Right atrium auricular region (tissue), 2 donors: ENCODE data around the gene MET. TPM values are rescaled to one million over a fixed set of nuclear protein-coding genes. Genes with fewer than 3 reads are reported as not detected.

Source experiments
- DNase-seq: peaks from one replicate; pipeline ENCODE4 v3.0.0-alpha.2; 2019; ENCODE audit warnings: low spot score
- H3K27ac ChIP-seq, 2 donors: fragments of 200-600 bp; sonication (generic); 1 replicate in 1 of 2; 2 replicates in 1 of 2; pipeline ENCODE4 v1.5.1; 2016 to 2019
- H3K27me3 ChIP-seq, 2 donors: fragments of 200-600 bp; sonication (generic); one replicate each; pipeline versions ENCODE4 v1.5.1 to v1.6.0; 2017 to 2019
- H3K36me3 ChIP-seq: fragments of 200-600 bp; sonication (generic); one replicate; pipeline ENCODE4 v1.5.1; 2016
- H3K4me1 ChIP-seq, 2 donors: fragments of 200-600 bp; sonication (generic); one replicate each; pipeline versions ENCODE4 v1.5.1 to v1.6.0; 2017 to 2019
- H3K4me3 ChIP-seq, 2 donors: fragments of 200-600 bp; sonication (generic); 1 replicate in 1 of 2; 2 replicates in 1 of 2; pipeline ENCODE4 v1.5.1; 2017 to 2019; ENCODE audit warnings: mild to moderate bottlenecking in 1 of 2, moderate library complexity in 1 of 2
- H3K9me3 ChIP-seq, 2 donors: fragments of 200-600 bp; sonication (generic); one replicate each; pipeline ENCODE4 v1.5.1; 2019
- total RNA-seq, 2 donors: library from RNA; depleted of rRNA; stranded (reverse); fragments of >200 nt; gene quantifications; one replicate each; pipeline ENCODE4 v1.1.0, GENCODE V29; 2016
- TF ChIP-seq, protein P1 (sequence below), 2 donors: fragments of 200-600 bp; sonication (generic); IDR thresholded peaks; one replicate each; pipeline ENCODE4 v1.5.1; 2019; ENCODE audit warnings: antibody characterized with exemption in 2 of 2

Gene MET
- total RNA-seq, 2 donors from 2014 or later, result 16.1 to 17.5 TPM

DNA sequence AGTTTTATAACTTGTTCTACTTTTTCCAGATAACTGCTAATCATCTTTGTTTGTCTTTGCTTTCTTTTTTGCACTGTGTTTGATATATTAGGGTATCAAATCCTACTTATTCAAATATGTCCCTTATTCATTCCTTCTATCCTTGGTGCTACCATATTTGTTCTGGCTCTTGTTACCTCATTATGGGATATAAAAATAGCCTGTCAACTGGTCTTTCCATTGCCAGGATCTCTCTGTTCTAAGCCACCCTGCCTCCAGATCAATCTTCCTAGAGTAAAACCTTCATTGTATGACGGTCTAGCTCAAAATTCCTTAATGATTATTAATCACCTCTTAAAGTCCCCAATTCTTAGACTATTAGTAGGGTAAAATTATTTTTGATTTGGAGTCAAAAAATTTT lies 25.2 kb downstream of the MET start:
- Histone ChIP-seq H3K4me1 (peaks cover 0 to 6% of the 10 kb centered on the region in 2 donors), H3K9me3 (no peaks in the 10 kb centered on the region), H3K27ac (no peak overlapping the region), H3K27me3 (no peaks in the 10 kb centered on the region), H3K36me3 (no peaks in the 10 kb centered on the region), H3K4me3 (no peak overlapping the region)
- TF ChIP-seq, protein P1, sequence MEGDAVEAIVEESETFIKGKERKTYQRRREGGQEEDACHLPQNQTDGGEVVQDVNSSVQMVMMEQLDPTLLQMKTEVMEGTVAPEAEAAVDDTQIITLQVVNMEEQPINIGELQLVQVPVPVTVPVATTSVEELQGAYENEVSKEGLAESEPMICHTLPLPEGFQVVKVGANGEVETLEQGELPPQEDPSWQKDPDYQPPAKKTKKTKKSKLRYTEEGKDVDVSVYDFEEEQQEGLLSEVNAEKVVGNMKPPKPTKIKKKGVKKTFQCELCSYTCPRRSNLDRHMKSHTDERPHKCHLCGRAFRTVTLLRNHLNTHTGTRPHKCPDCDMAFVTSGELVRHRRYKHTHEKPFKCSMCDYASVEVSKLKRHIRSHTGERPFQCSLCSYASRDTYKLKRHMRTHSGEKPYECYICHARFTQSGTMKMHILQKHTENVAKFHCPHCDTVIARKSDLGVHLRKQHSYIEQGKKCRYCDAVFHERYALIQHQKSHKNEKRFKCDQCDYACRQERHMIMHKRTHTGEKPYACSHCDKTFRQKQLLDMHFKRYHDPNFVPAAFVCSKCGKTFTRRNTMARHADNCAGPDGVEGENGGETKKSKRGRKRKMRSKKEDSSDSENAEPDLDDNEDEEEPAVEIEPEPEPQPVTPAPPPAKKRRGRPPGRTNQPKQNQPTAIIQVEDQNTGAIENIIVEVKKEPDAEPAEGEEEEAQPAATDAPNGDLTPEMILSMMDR (IDR thresholded peaks at IDR 0.05), result no peak
- DNase-seq, result no peak

DNA sequence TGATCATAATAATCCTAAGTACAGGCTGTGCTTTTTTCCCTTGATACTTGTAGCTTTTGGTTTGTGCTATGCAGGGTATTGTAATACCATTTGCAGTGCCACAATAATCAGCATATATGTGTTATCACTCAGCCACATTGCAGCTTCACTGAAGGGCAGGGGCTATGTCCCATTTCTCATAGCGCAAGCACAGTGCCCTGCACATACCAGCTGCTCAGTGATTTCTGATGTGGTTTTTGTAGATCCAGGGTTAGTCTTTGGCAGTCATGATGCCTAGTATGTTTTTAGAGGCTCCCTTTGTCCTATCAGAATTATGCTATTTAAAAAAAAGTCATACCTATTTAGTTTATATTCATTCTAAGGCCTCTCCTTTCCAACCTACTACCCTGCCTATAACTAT lies 25.8 kb downstream of the MET start:
- TF ChIP-seq, protein P1 (IDR thresholded peaks at IDR 0.05), result no peak
- Histone ChIP-seq H3K9me3 (no peaks in the 10 kb centered on the region), H3K27ac (no peak overlapping the region), H3K27me3 (no peaks in the 10 kb centered on the region), H3K4me3 (no peak overlapping the region), H3K36me3 (no peaks in the 10 kb centered on the region), H3K4me1 (peaks cover 0 to 6% of the 10 kb centered on the region in 2 donors)
- DNase-seq, result no peak

DNA sequence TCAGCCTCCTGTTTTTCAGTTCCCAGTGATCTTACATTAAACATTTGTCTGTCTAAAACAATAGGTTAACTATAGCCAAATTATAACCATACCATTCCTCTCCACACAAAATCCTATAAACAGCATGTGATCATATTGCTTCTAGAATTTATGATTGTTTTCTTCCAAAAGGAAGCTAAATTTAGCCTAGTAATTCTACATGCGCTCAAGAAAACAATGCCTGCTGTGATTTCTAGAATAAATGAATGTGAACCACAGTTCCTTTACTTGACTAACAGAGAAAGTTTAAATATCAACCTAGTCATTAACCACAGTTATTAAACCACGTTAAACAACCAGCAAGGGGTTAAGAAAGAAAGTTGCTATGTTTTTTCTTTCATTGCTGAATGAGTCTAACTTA lies 26.4 kb downstream of the MET start:
- Histone ChIP-seq H3K4me3 (no peak overlapping the region), H3K27me3 (no peaks in the 10 kb centered on the region), H3K36me3 (no peaks in the 10 kb centered on the region), H3K9me3 (no peaks in the 10 kb centered on the region), H3K4me1 (peaks cover 0 to 6% of the 10 kb centered on the region in 2 donors), H3K27ac (no peak overlapping the region)
- TF ChIP-seq, protein P1 (IDR thresholded peaks at IDR 0.05), result no peak
- no peak for DNase-seq

DNA sequence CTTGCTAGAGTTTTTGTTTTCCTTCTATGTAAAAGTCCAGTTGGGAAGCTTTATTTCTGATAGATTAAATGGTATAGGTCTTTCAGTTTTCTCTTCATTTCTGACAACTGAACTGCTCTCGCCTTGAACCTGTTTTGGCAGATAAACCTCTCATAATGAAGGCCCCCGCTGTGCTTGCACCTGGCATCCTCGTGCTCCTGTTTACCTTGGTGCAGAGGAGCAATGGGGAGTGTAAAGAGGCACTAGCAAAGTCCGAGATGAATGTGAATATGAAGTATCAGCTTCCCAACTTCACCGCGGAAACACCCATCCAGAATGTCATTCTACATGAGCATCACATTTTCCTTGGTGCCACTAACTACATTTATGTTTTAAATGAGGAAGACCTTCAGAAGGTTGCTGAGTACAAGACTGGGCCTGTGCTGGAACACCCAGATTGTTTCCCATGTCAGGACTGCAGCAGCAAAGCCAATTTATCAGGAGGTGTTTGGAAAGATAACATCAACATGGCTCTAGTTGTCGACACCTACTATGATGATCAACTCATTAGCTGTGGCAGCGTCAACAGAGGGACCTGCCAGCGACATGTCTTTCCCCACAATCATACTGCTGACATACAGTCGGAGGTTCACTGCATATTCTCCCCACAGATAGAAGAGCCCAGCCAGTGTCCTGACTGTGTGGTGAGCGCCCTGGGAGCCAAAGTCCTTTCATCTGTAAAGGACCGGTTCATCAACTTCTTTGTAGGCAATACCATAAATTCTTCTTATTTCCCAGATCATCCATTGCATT lies 27.1 kb downstream of the MET start:
- no peak for DNase-seq
- Histone ChIP-seq H3K4me3 (no peak overlapping the region), H3K27ac (no peak overlapping the region), H3K9me3 (no peaks in the 10 kb centered on the region), H3K4me1 (peaks cover 0 to 6% of the 10 kb centered on the region in 2 donors), H3K27me3 (no peaks in the 10 kb centered on the region), H3K36me3 (no peaks in the 10 kb centered on the region)
- TF ChIP-seq, protein P1 (IDR thresholded peaks at IDR 0.05), result no peak

DNA sequence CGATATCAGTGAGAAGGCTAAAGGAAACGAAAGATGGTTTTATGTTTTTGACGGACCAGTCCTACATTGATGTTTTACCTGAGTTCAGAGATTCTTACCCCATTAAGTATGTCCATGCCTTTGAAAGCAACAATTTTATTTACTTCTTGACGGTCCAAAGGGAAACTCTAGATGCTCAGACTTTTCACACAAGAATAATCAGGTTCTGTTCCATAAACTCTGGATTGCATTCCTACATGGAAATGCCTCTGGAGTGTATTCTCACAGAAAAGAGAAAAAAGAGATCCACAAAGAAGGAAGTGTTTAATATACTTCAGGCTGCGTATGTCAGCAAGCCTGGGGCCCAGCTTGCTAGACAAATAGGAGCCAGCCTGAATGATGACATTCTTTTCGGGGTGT lies 27.7 kb downstream of the MET start:
- Histone ChIP-seq H3K27me3 (no peaks in the 10 kb centered on the region), H3K9me3 (no peaks in the 10 kb centered on the region), H3K4me1 (peaks cover 0 to 6% of the 10 kb centered on the region in 2 donors), H3K36me3 (no peaks in the 10 kb centered on the region), H3K4me3 (no peak overlapping the region), H3K27ac (no peak overlapping the region)
- TF ChIP-seq, protein P1 (IDR thresholded peaks at IDR 0.05), result no peak
- DNase-seq, result no peak
